ENCODE measurements around the gene ABCC2.

DNA sequence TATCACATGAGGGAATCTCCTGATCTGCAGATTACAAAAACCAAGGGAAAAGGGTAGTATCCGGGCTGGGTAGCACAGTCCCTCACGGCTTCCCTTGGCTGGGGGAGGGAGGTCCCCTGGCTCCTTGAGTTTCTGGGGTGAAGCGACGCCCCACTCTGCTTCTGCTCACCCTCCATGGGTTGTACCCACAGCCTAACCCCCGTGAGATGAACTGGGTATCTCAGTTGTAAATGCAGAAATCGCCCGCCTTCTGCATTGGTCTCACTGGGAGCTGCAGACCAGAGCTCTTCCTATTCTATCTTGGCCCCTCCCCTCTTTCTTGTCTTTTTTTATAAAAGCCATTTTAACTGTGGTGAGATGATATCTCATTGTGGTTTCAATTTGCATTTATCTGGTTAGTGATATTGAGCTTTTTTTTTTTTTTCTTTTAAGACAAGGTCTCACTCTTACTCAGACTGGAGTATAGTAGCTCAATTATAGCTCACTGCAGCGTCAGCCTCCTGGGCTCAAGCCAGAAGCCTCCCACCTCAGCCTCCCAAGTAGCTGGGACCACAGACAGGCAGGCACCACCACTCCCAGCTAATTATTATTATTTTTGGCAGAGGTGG lies 87.8 kb downstream of the ABCC2 start:
- no peak for TF ChIP-seq CTCF (conservative IDR thresholded peaks at IDR 0.05; ENCODE audit: low read depth in 2 of 2)
- TF ChIP-seq POLR2AphosphoS5 (IDR thresholded peaks at IDR 0.05; ENCODE audit: low read depth), result no peak
- TF ChIP-seq EZH2 (IDR thresholded peaks at IDR 0.05; ENCODE audit: low read depth, unreplicated experiment), result no peak
- TF ChIP-seq REST (IDR thresholded peaks at IDR 0.05; ENCODE audit: unreplicated experiment), result no peak

Data from GM23338 (cell line).